ENCODE results near the gene DGKD.
"Not testable (repeated sequence)": the region's sequence is repeated elsewhere in the genome, so short reads cannot be mapped to it uniquely, and the experiment has no call there.

The DGKD gene

DNA sequence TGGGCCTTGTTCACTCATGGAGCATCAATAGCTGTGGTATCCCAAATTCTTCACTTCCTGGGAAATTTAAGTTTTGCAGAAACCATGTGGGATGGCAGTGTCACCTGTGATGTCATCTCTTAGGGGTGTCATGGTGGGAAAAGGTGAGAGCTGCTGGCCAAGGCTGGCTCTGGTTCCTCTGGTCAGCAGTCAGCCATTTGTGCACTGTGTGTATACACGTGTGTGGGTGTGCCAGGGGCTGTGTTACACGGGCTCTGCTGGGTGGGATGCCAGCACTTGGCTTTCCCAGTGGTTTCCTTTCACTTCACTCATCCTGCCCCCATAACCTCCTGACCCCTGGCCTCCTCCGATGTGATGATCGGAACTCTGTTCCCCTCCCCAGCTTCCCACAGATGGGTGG, 25.4 kb upstream of the DGKD start:
- H3K4me1 ChIP-seq (ENCODE audit: control extremely low read depth in 1 of 4, control insufficient read depth in 4 of 4, insufficient read depth in 4 of 4, low read length in 3 of 4), result peaks cover 16 to 38% (median 31%) of the 10 kb centered on the region in 4 experiments
- H3K27ac ChIP-seq (ENCODE audit: insufficient read depth in 1 of 2, low read depth in 1 of 2, low read length in 2 of 2, poor library complexity in 1 of 2, severe bottlenecking in 2 of 2), result no peak overlapping the region
- no peaks in the 10 kb centered on the region for H3K9me3 ChIP-seq (ENCODE audit: control extremely low read depth in 1 of 5, control insufficient read depth in 4 of 5, insufficient read depth in 2 of 5, low read depth in 1 of 5, low read length in 4 of 5)
- ChIA-PET POLR2A (no interaction called here), CTCF (interaction anchor here (0.8 kb wide), 1 partner anchor 76 kb away, joined by 3 read pairs; no protein-coding TSS in a partner anchor)
- H3K36me3 ChIP-seq (ENCODE audit: control insufficient read depth in 4 of 4, insufficient read depth in 4 of 4, low read length in 3 of 4), result no peaks in the 10 kb centered on the region
- WGBS (ENCODE audit: insufficient coverage), result 92% methylated on average over 4 of the region's 4 CpGs
- no peak overlapping the region for H3K4me3 ChIP-seq (ENCODE audit: control insufficient read depth in 1 of 7, extremely low read depth in 1 of 7, insufficient read depth in 4 of 7, low read depth in 2 of 7, low read length in 6 of 7)
- no peaks in the 10 kb centered on the region for H3K27me3 ChIP-seq (replicated peaks in 2 of 5; ENCODE audit: control insufficient read depth in 4 of 5, insufficient read depth in 5 of 5, low read length in 4 of 5)
- no peak for DNase-seq

DNA sequence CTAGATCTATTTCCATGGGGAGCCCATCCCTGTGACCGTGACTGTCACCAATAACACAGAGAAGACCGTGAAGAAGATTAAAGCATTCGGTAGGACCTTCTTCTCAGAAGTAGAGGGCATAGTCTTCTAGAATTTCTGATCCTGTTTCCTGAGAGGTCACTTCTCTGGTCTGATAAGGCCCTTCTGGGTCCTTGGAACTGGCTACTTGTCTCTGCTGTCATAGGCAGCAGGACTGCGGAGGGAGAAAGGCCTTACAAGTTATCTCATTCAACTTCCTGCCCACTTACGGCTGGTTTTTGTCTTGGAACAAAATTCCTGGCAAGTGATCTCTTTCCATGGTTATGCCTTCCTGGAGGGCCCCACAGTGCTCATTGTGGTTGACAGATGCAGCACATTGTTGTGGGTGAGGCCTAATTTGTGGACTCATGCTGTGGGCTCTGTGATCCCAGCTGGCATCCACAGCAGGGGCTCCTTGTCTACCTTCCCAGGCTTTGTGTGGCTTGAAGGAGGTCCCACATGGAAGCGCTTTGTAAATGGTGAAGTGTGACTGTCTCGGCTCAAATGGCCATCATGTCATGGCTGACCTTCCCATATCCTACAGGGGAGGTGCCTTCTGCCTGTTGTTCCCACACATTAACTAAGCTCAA, 24.7 kb upstream of the DGKD start:
- ChIA-PET POLR2A (no interaction called here), CTCF (interaction anchor here (1.9 to 2.1 kb wide), 3 partner anchors 9 to 20 kb away, joined by 4 to 8 read pairs (median 5); no protein-coding TSS in a partner anchor)
- Histone ChIP-seq H3K27me3 (replicated peaks in 2 of 5; ENCODE audit: control insufficient read depth in 4 of 5, insufficient read depth in 5 of 5, low read length in 4 of 5) (no peaks in the 10 kb centered on the region), H3K9me3 (ENCODE audit: control extremely low read depth in 1 of 5, control insufficient read depth in 4 of 5, insufficient read depth in 2 of 5, low read depth in 1 of 5, low read length in 4 of 5) (no peaks in the 10 kb centered on the region), H3K27ac (ENCODE audit: insufficient read depth in 1 of 2, low read depth in 1 of 2, low read length in 2 of 2, poor library complexity in 1 of 2, severe bottlenecking in 2 of 2) (no peak overlapping the region), H3K4me3 (ENCODE audit: control insufficient read depth in 1 of 7, extremely low read depth in 1 of 7, insufficient read depth in 4 of 7, low read depth in 2 of 7, low read length in 6 of 7) (no peak overlapping the region), H3K36me3 (ENCODE audit: control insufficient read depth in 4 of 4, insufficient read depth in 4 of 4, low read length in 3 of 4) (no peaks in the 10 kb centered on the region), H3K4me1 (ENCODE audit: control extremely low read depth in 1 of 4, control insufficient read depth in 4 of 4, insufficient read depth in 4 of 4, low read length in 3 of 4) (peaks cover 16 to 43% (median 32%) of the 10 kb centered on the region in 4 experiments)
- WGBS (ENCODE audit: insufficient coverage), result 74% methylated on average over 4 of the region's 7 CpGs
- peak in 1 of 3 donors; percentile 35 for DNase-seq

DNA sequence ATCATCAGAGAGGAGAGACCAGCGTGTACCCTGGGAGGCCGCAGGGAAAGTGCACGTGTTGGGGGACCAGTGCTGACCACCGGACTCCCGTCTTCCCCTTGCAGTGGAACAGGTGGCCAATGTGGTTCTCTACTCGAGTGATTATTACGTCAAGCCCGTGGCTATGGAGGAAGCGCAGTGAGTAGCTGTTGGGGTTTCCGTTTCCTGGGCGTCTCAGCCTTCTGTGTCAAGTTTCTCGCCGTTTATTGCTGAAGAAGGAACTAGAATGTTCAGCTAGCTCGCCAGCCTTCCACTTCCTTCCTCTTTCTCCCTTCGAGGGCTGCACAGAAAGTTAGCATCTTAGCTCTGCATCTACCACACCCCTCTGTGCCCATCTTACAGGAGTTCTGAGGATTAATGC, 22.8 kb upstream of the DGKD start:
- no peaks in the 10 kb centered on the region for H3K27me3 ChIP-seq (replicated peaks in 2 of 5; ENCODE audit: control insufficient read depth in 4 of 5, insufficient read depth in 5 of 5, low read length in 4 of 5)
- no peaks in the 10 kb centered on the region for H3K36me3 ChIP-seq (ENCODE audit: control insufficient read depth in 4 of 4, insufficient read depth in 4 of 4, low read length in 3 of 4)
- peaks cover 16 to 43% (median 32%) of the 10 kb centered on the region in 4 experiments for H3K4me1 ChIP-seq (ENCODE audit: control extremely low read depth in 1 of 4, control insufficient read depth in 4 of 4, insufficient read depth in 4 of 4, low read length in 3 of 4)
- H3K4me3 ChIP-seq (ENCODE audit: control insufficient read depth in 1 of 7, extremely low read depth in 1 of 7, insufficient read depth in 4 of 7, low read depth in 2 of 7, low read length in 6 of 7), result peak overlapping the region in 2 of 7 experiments; percentile 24 to 39
- H3K27ac ChIP-seq (ENCODE audit: insufficient read depth in 1 of 2, low read depth in 1 of 2, low read length in 2 of 2, poor library complexity in 1 of 2, severe bottlenecking in 2 of 2), result peak overlapping the region; percentile 3 to 53
- H3K9me3 ChIP-seq (ENCODE audit: control extremely low read depth in 1 of 5, control insufficient read depth in 4 of 5, insufficient read depth in 2 of 5, low read depth in 1 of 5, low read length in 4 of 5), result no peaks in the 10 kb centered on the region
- CTCF ChIA-PET, result interaction anchor here (1.0 to 2.1 kb wide), 10 partner anchors 9 to 64 kb away, joined by 3 to 7 read pairs (median 4); no protein-coding TSS in a partner anchor
- 0% methylated on average over 10 of the region's 15 CpGs for WGBS (ENCODE audit: insufficient coverage)
- POLR2A ChIA-PET, result interaction anchor here (0.7 kb wide), 1 partner anchor 18 kb away, joined by 4 read pairs; no protein-coding TSS in a partner anchor
- peak; percentile 97 to 99 (median 97) for DNase-seq

DNA sequence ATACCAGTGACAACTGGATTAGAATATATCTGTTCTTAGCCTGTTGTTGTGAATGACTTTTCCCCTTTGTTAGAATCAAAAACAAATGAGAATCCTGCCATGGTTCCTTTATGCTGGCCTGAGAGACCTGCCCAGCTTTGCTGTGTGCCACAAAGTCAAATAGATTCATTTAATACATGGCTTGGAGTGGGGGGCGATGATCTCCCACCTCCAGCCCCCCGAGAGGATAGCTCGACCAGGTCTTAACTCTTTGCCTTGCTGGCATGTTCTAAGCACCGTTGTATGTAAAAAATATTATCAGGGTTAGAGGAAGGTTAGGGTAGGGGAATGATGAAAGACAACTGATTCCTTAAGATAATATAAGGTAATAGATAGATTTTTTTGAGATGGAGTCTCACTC, 22.2 kb upstream of the DGKD start:
- H3K9me3 ChIP-seq (ENCODE audit: control extremely low read depth in 1 of 5, control insufficient read depth in 4 of 5, insufficient read depth in 2 of 5, low read depth in 1 of 5, low read length in 4 of 5), result no peaks in the 10 kb centered on the region
- peak overlapping the region; percentile 3 to 26 for H3K27ac ChIP-seq (ENCODE audit: insufficient read depth in 1 of 2, low read depth in 1 of 2, low read length in 2 of 2, poor library complexity in 1 of 2, severe bottlenecking in 2 of 2)
- POLR2A ChIA-PET, result interaction anchor here (0.7 kb wide), 2 partner anchors 17 to 272 kb away, joined by 3 to 4 read pairs; partner anchors contain the start of gene INPP5D
- no peak overlapping the region for H3K4me3 ChIP-seq (ENCODE audit: control insufficient read depth in 1 of 7, extremely low read depth in 1 of 7, insufficient read depth in 4 of 7, low read depth in 2 of 7, low read length in 6 of 7)
- 100% methylated on average over 2 of the region's 4 CpGs for WGBS (ENCODE audit: insufficient coverage)
- H3K27me3 ChIP-seq (replicated peaks in 2 of 5; ENCODE audit: control insufficient read depth in 4 of 5, insufficient read depth in 5 of 5, low read length in 4 of 5), result no peaks in the 10 kb centered on the region
- DNase-seq, result peak in 1 of 3 donors; percentile 19
- CTCF ChIA-PET, result interaction anchor here (1.0 to 2.0 kb wide), 9 partner anchors 8 to 64 kb away, joined by 3 to 7 read pairs (median 4); no protein-coding TSS in a partner anchor
- H3K4me1 ChIP-seq (ENCODE audit: control extremely low read depth in 1 of 4, control insufficient read depth in 4 of 4, insufficient read depth in 4 of 4, low read length in 3 of 4), result peaks cover 16 to 43% (median 32%) of the 10 kb centered on the region in 4 experiments
- no peaks in the 10 kb centered on the region for H3K36me3 ChIP-seq (ENCODE audit: control insufficient read depth in 4 of 4, insufficient read depth in 4 of 4, low read length in 3 of 4)

DNA sequence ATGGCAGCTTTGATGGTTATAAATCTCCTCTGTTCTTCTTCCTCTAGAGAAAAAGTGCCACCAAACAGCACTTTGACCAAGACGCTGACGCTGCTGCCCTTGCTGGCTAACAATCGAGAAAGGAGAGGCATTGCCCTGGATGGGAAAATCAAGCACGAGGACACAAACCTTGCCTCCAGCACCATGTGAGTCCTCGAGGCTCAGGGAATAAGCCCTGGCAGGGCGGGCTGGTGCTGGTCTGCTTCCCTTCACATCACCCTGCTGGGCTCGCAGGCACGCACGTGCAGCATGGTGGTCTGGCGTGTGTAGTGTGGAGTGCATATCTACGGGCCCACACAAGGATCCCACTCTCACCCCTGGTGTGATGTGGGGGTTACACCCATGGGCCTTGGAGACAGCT, 19.4 kb upstream of the DGKD start:
- H3K36me3 ChIP-seq (ENCODE audit: control insufficient read depth in 4 of 4, insufficient read depth in 4 of 4, low read length in 3 of 4), result no peaks in the 10 kb centered on the region
- no peaks in the 10 kb centered on the region for H3K27me3 ChIP-seq (replicated peaks in 2 of 5; ENCODE audit: control insufficient read depth in 4 of 5, insufficient read depth in 5 of 5, low read length in 4 of 5)
- H3K4me3 ChIP-seq (ENCODE audit: control insufficient read depth in 1 of 7, extremely low read depth in 1 of 7, insufficient read depth in 4 of 7, low read depth in 2 of 7, low read length in 6 of 7), result no peak overlapping the region
- H3K4me1 ChIP-seq (ENCODE audit: control extremely low read depth in 1 of 4, control insufficient read depth in 4 of 4, insufficient read depth in 4 of 4, low read length in 3 of 4), result peaks cover 18 to 46% (median 29%) of the 10 kb centered on the region in 4 experiments
- no peak for DNase-seq
- no peak overlapping the region for H3K27ac ChIP-seq (ENCODE audit: insufficient read depth in 1 of 2, low read depth in 1 of 2, low read length in 2 of 2, poor library complexity in 1 of 2, severe bottlenecking in 2 of 2)
- ChIA-PET POLR2A (no interaction called here), CTCF (interaction anchor here (1.4 kb wide), 1 partner anchor 15 kb away, joined by 4 read pairs; no protein-coding TSS in a partner anchor)
- WGBS (ENCODE audit: insufficient coverage), result 98% methylated on average over 8 of the region's 11 CpGs
- H3K9me3 ChIP-seq (ENCODE audit: control extremely low read depth in 1 of 5, control insufficient read depth in 4 of 5, insufficient read depth in 2 of 5, low read depth in 1 of 5, low read length in 4 of 5), result no peaks in the 10 kb centered on the region

DNA sequence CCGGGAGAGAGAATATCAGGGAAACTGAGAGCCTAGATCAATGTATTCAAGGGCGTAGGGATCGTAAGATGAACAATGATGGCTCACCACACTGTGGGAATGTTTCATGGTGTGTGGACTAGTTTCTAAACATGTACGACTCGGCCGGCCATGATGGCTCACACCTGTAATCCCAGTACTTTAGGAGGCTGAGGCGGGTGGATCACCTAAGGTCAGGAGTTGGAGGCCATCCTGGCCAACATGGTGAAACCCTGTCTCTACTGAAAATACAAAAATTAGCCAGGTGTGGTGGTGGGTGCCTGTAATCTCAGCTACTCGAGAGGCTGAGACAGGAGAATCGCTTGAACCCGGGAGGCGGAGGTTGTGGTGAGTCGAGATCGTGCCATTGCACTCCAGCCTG, 18.2 kb upstream of the DGKD start:
- H3K4me1 ChIP-seq (ENCODE audit: control extremely low read depth in 1 of 4, control insufficient read depth in 4 of 4, insufficient read depth in 4 of 4, low read length in 3 of 4), result peaks cover 15 to 40% (median 25%) of the 10 kb centered on the region in 4 experiments
- H3K36me3 ChIP-seq (ENCODE audit: control insufficient read depth in 4 of 4, insufficient read depth in 4 of 4, low read length in 3 of 4); H3K9me3 ChIP-seq (ENCODE audit: control extremely low read depth in 1 of 5, control insufficient read depth in 4 of 5, insufficient read depth in 2 of 5, low read depth in 1 of 5, low read length in 4 of 5); H3K27ac ChIP-seq (ENCODE audit: insufficient read depth in 1 of 2, low read depth in 1 of 2, low read length in 2 of 2, poor library complexity in 1 of 2, severe bottlenecking in 2 of 2); DNase-seq; H3K4me3 ChIP-seq (ENCODE audit: control insufficient read depth in 1 of 7, extremely low read depth in 1 of 7, insufficient read depth in 4 of 7, low read depth in 2 of 7, low read length in 6 of 7); POLR2A ChIA-PET; H3K27me3 ChIP-seq (replicated peaks in 2 of 5; ENCODE audit: control insufficient read depth in 4 of 5, insufficient read depth in 5 of 5, low read length in 4 of 5); CTCF ChIA-PET: not testable (repeated sequence)
- 100% methylated on average over 5 of the region's 13 CpGs for WGBS (ENCODE audit: insufficient coverage)

DNA sequence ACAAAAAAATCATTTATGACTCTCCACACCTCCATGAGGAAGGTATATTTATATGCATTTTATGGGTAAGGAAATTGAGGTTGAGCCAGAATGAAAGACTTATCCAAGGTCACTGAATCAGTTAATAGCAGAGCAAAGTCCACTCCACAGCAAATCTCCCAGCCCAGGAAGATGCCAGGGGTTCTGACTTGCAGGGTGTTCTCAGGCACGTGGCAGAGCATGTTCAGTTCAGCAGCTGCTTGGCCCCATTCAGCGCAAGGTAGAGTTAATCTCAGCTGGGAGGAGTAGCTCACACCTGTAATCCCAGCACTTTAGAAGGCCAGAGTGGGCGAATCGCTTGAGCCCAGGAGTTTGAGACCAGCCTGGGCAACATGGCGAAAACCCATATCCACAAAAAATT, 17.8 kb upstream of the DGKD start:
- H3K4me3 ChIP-seq (ENCODE audit: control insufficient read depth in 1 of 7, extremely low read depth in 1 of 7, insufficient read depth in 4 of 7, low read depth in 2 of 7, low read length in 6 of 7), result no peak overlapping the region
- no peaks in the 10 kb centered on the region for H3K27me3 ChIP-seq (replicated peaks in 2 of 5; ENCODE audit: control insufficient read depth in 4 of 5, insufficient read depth in 5 of 5, low read length in 4 of 5)
- WGBS (ENCODE audit: insufficient coverage), result 100% methylated on average over 5 of the region's 5 CpGs
- no peak overlapping the region for H3K27ac ChIP-seq (ENCODE audit: insufficient read depth in 1 of 2, low read depth in 1 of 2, low read length in 2 of 2, poor library complexity in 1 of 2, severe bottlenecking in 2 of 2)
- no peaks in the 10 kb centered on the region for H3K9me3 ChIP-seq (ENCODE audit: control extremely low read depth in 1 of 5, control insufficient read depth in 4 of 5, insufficient read depth in 2 of 5, low read depth in 1 of 5, low read length in 4 of 5)
- ChIA-PET CTCF (interaction anchor here (0.7 to 1.7 kb wide), 2 partner anchors 10 to 17 kb away, joined by 3 to 5 read pairs; no protein-coding TSS in a partner anchor), POLR2A (no interaction called here)
- no peaks in the 10 kb centered on the region for H3K36me3 ChIP-seq (ENCODE audit: control insufficient read depth in 4 of 4, insufficient read depth in 4 of 4, low read length in 3 of 4)
- H3K4me1 ChIP-seq (ENCODE audit: control extremely low read depth in 1 of 4, control insufficient read depth in 4 of 4, insufficient read depth in 4 of 4, low read length in 3 of 4), result peaks cover 15 to 36% (median 21%) of the 10 kb centered on the region in 4 experiments
- no peak for DNase-seq
